IPS-20b (cell line): ENCODE data around the gene RIOK1.
A peak's percentile ranks its signal among the peaks of the same experiment; 100 is the strongest.
"Not testable (repeated sequence)": the region's sequence is repeated elsewhere in the genome, so short reads cannot be mapped to it uniquely, and the experiment has no call there.

Experiments used
- H3K27ac ChIP-seq: one replicate; pipeline ENCODE4 v1.5.1; 2013; ENCODE audit warnings: low read length
- H3K27me3 ChIP-seq: 2 replicates; pipeline ENCODE4 v1.6.1; 2013; ENCODE audit warnings: mild to moderate bottlenecking, low read length, inconsistent platforms; ENCODE audit not compliant: insufficient read depth
- H3K36me3 ChIP-seq: 2 replicates; pipeline ENCODE4 v1.6.1; 2013; ENCODE audit warnings: low read depth, mild to moderate bottlenecking, inconsistent platforms, low read length, moderate library complexity; ENCODE audit not compliant: insufficient read depth
- H3K4me1 ChIP-seq: 2 replicates; pipeline ENCODE4 v1.6.1; 2013; ENCODE audit warnings: mild to moderate bottlenecking, control low read depth, inconsistent platforms, low read length, moderate library complexity; ENCODE audit not compliant: insufficient read depth
- H3K4me3 ChIP-seq: 2 replicates; pipeline ENCODE4 v1.5.1; 2013; ENCODE audit warnings: mild to moderate bottlenecking, low read length, inconsistent platforms
- H3K9ac ChIP-seq: 2 replicates; pipeline ENCODE4 v1.6.1; 2013; ENCODE audit warnings: low read depth, mild to moderate bottlenecking, inconsistent platforms, low read length, moderate library complexity
- H3K9me3 ChIP-seq: 2 replicates; pipeline ENCODE4 v1.6.1; 2013; ENCODE audit warnings: mild to moderate bottlenecking, low read depth, low read length, inconsistent platforms; ENCODE audit not compliant: insufficient read depth

RIOK1 gene

DNA sequence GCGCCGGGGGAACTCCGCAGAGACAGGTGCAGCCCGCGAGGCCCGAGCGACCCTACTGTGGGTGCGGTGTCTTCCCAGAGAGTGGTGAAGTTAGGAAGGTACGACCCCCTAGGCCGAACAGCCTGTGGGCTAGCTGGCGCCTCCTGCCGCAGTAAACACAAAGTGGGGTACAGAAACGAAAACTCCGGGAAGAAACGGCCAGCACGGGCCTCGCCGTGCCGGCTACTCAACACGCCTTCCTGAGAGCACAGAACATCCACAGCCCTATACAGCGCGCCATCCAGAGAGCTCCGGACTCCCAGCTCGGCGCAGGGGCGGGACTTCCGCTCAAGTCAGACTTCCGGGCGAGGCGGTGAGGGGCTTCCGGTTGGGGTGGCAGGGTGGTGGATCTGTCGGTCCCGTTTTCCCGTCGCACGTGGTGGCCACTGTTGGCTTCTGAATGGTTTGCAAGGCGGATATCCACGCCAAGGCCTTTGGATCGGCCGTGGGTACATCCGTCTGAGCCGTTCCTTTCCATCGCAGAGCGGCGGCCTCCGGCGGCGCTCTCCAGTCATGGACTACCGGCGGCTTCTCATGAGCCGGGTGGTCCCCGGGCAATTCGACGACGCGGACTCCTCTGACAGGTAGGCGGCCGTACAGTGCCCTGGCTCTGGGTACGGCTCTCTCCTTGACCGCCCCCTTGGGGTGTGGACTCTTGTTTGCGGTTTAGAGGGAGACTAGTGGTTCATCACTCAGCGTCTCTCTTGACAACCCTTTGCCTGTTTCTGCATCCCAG is at the start of gene RIOK1, which contains the start of gene CAGE1:
RIOK1 (plus strand) TSS at position 358 of the 775 bp plus-strand sequence; CDS start at position 553, 195 bp downstream.
CAGE1 (minus strand) TSS at position 292 of the 775 bp plus-strand sequence. CDS start 2,569 bp downstream, outside the sequence.
- Histone ChIP-seq H3K9me3 (no peaks in the 10 kb centered on the region), H3K4me3 (peak within 1 kb of the TSS; percentile 82), H3K27me3 (no peaks in the 10 kb centered on the region), H3K36me3 (peaks cover 17% of the 10 kb centered on the region), H3K9ac (peak within 1 kb of the TSS; percentile 95), H3K27ac (peak within 1 kb of the TSS; percentile 87), H3K4me1 (peaks cover 14% of the 10 kb centered on the region; the same call in 1 of the 2 replicates)

DNA sequence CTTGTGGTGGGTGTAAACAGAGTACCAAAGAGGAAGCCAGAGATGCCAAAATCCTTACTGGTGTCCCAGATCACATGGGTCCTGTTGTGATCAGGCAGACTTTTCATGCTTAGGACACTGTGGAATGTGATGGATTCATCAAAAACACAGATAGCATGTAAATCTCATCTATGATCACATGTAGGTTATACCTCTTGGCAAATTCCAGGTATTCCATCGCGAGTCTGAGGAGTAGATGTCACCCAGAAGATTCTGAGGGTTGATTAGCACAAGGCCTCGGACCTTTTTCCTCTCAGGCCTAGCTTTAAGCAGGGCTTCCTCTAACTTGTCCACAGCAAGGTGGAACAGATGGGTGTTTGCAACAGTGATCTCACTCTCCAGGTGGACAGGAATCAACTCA is 48.3 kb upstream of the RIOK1 start:
- Histone ChIP-seq H3K4me3 (no peak overlapping the region), H3K36me3 (no peaks in the 10 kb centered on the region), H3K4me1 (no peaks in the 10 kb centered on the region), H3K9me3 (no peaks in the 10 kb centered on the region), H3K9ac (no peak overlapping the region), H3K27ac (no peak overlapping the region), H3K27me3 (no peaks in the 10 kb centered on the region)

DNA sequence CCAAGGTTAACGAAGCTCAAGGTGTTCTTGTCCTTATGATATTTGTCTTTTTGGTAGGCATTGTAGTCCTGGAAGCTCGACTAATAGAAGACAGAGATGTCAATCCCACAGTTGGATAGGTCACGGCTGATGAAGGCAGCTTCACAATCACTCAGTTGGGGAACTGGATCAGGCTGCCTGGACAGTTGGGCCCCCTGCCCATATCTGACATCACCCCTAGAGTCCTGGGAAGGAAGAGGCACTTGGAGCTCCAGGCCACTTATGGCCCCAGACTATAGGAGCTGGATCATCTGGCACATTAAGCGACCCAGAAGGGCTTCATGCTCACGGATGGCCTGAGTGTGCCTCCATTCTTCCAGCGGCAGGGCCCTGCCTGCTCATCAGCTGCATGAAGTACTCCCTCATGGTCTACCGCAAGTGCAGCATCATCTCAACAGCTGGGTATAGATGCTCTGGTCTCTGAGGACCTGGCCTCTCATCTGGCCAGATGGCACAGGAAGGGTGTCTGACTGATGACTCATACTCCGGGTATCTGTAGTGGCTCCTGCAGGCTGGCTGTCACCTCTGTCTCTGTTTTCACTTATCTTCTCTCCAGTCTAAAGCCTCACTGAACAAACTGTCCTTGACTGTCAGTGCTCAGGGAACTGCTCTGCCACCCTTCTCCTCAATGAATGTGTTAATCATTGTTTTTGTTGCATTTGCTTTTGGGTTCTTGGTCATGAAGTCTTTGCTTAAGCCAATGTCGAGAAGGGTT is 47.4 kb upstream of the RIOK1 start:
- Histone ChIP-seq H3K27ac (no peak overlapping the region), H3K27me3 (no peaks in the 10 kb centered on the region), H3K9me3 (no peaks in the 10 kb centered on the region), H3K4me1 (no peaks in the 10 kb centered on the region), H3K4me3 (no peak overlapping the region), H3K9ac (no peak overlapping the region), H3K36me3 (no peaks in the 10 kb centered on the region)

DNA sequence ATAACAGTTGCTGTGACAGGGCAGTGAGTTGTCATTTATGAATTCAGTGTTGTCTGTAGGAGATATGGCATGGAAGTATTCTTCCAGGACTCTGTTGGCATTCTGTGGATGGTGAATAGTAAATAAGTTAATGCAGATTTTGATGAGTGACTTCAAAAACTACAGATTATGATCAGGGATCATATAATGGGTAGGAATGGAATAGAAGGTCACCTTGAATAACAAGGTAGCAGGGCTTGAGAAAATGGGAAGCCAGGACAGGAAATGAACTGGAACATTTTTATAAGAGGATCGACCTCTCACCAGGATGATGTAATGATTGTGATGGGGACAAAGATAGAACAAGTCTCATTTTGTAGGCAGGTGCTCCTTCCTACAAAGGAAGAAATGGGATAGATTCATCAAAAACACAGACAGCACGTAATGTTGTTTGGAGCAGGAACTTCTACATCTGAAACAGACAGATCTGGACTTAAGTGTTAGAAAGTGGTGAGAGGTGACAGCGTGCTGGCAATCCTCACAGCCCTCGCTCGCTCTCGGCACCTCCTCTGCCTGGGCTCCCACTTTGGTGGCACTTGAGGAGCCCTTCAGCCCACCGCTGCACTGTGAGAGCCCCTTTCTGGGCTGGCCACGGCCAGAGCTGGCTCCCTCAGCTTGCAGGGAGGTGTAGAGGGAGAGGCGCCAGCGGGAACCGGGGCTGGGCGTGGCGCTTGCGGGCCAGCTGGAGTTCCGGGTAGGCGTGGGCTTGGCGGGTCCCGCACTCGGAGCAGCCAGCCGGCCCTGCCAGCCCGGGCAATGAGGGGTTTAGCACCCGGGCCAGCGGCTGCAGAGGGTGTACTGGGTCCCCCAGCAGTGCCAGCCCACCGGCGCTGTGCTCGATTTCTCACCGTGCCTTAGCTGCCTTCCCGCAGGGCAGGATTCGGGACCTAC is 45.8 kb upstream of the RIOK1 start:
- Histone ChIP-seq H3K27ac (no peak overlapping the region), H3K9me3 (no peaks in the 10 kb centered on the region), H3K4me1 (peaks cover 6% of the 10 kb centered on the region; the same call in 1 of the 2 replicates), H3K27me3 (no peaks in the 10 kb centered on the region), H3K4me3 (no peak overlapping the region), H3K9ac (no peak overlapping the region), H3K36me3 (no peaks in the 10 kb centered on the region)

DNA sequence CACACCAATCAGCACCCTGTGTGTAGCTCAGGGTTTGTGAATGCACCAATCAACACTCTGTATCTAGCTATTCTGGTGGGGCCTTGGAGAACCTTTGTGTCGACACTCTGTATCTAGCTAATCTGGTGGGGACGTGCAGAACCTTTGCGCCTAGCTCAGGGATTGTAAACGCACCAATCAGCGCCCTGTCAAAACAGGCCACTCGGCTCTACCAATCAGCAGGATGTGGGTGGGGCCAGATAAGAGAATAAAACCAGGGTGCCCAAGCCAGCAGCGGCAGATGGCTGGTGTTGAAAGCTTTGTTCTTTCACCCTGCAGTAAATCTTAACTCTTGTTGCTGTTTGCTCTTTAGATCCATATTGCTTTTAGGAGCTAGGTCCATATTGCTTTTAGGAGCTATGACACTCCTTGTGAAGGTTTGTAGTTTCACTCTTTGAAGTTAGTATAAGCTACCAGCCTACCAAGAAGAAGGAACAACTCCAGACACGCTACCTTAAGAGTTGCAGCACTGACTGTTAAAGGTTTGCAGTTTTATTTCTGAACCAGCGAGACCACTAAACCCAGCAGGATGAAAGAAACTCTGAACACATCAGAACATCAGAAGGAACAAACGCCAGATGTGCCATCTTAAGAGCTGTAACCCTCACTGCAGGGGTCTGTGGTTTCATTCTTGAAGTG is 44.7 kb upstream of the RIOK1 start:
- not testable (repeated sequence) for H3K27ac ChIP-seq, H3K36me3 ChIP-seq, H3K9ac ChIP-seq, H3K27me3 ChIP-seq, H3K9me3 ChIP-seq, H3K4me3 ChIP-seq, H3K4me1 ChIP-seq

DNA sequence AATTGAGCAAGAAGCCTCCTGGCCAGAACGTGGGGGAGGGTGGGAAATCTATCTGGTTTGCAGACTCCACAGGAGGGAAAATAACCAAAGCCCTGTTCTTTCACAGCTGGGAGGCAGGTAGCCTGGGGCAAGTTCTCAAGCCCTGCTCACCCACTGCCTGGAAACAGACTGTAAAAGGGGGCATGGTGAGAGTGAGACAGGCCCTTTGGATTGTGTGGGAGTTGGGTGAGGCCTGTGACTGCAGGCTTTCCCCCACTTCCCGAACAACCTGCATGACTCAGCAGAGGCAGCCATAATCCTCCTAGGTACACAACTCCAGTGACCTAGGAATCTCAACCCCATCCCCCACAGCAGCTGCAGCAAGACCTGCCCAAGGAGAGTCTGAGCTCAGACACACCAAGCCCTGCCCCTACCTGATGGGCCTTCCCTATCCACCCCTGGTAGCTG is 42.0 kb upstream of the RIOK1 start:
- not testable (repeated sequence) for H3K9ac ChIP-seq, H3K4me3 ChIP-seq, H3K27ac ChIP-seq, H3K4me1 ChIP-seq, H3K27me3 ChIP-seq, H3K36me3 ChIP-seq, H3K9me3 ChIP-seq

DNA sequence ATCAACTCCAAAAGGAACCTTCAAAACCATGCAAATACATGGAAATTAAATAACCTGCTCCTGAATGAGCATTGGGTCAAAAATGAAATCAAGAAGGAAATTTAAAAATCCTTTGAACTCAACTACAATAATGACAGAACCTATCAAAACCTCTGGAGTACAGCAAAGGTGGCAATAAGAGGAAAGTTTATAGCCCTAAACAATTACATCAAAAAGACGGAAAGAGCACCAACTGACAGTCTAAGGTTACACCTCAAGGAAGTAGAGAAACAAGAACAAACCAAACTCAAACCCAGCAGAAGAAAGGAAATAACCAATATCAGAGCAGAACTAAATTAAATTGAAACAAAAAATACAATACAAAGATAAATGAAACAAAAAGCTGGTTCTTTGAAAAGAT is 39.0 kb upstream of the RIOK1 start:
- H3K9me3 ChIP-seq, H3K27ac ChIP-seq, H3K27me3 ChIP-seq, H3K4me3 ChIP-seq, H3K4me1 ChIP-seq, H3K9ac ChIP-seq, H3K36me3 ChIP-seq: not testable (repeated sequence)

DNA sequence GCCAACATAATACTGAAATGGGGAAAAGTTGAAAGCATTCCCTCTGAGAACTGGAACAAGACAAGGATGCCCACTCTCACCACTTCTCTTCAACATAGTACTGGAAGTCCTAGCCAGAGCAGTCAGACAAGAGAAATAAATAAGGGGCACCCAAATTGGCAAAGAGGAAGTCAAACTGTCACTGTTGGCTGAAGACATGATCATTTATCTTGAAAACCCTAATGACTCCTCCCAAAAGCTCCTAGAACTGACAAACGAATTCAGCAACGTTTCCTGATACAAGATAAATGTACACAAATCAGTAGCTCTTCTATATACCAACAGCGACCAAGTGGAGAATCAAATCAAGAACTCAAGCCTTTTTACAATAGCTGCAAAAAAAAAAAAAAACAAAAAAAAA is 37.7 kb upstream of the RIOK1 start:
- H3K36me3 ChIP-seq, H3K4me3 ChIP-seq: not testable (repeated sequence)

DNA sequence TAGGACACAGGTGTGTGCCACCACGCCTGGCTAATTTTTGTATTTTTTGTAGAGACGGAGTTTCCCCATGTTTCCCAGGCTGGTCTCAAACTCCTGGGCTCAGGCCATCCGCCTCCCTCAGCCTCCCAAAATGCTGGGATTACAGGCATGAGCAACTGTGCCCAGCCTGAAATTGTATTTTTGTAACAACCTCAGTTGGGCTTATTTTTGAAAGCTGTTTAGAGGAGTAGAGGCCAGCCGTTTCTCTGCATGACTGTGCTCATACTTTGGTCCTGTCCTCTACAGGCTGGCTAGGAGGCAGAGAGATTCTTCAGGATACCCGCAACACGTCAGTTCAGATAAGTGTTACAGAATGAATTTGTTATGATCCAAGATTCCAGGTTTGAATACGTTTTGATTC is 22.2 kb upstream of the RIOK1 start:
- Histone ChIP-seq H3K4me1 (no peaks in the 10 kb centered on the region), H3K9ac (no peak overlapping the region), H3K9me3 (no peaks in the 10 kb centered on the region), H3K27ac (no peak overlapping the region), H3K4me3 (no peak overlapping the region), H3K27me3 (no peaks in the 10 kb centered on the region), H3K36me3 (no peaks in the 10 kb centered on the region)

More for the DNA sequence above, 37.7 kb upstream of the RIOK1 start:
- H3K9me3 ChIP-seq, H3K4me1 ChIP-seq, H3K27ac ChIP-seq, H3K27me3 ChIP-seq, H3K9ac ChIP-seq: not testable (repeated sequence)

DNA sequence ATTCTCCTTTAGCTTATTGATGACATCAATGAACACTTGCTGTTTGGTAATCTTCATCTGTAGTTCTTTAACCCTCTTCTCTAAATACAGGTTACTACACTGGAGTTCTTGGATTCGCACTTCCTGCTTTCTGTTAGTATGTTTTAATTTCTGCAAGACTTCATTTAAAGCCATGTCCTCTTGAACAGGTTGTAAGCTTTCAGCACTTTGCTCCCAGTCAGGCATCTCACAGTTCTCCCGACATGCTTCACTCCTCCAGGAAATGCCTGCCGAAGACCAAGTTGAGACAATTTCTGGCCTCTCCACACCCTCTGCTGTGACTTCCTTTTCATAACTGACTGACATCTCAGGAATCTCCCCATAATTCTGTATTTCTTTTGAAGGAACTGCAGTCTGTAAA is 15.9 kb upstream of the RIOK1 start:
- no peak overlapping the region for H3K9ac ChIP-seq
- H3K36me3 ChIP-seq = no peaks in the 10 kb centered on the region
- no peaks in the 10 kb centered on the region for H3K27me3 ChIP-seq
- H3K27ac ChIP-seq = no peak overlapping the region
- H3K9me3 ChIP-seq = no peaks in the 10 kb centered on the region
- no peak overlapping the region for H3K4me3 ChIP-seq
- H3K4me1 ChIP-seq = no peaks in the 10 kb centered on the region

DNA sequence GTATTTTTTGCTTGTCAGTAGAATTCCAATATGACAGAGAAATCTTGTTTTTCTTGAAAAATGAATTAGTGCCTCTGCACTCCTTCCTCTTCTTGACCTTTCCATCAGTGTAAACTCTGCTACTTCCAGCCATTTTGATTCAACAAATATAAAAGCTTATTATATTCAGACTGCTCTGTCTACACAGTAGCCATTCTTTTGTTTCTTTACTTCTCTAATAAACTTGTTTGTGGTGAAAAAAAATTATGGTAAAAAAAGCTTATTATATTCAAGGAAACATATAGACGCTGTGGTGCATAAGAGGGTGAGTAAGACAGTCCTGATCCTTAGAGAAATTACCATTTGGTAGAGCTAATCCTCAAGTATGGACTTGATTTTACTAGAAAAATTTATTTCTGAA is 11.6 kb upstream of the RIOK1 start:
- no peaks in the 10 kb centered on the region for H3K36me3 ChIP-seq
- no peak overlapping the region for H3K27ac ChIP-seq
- no peaks in the 10 kb centered on the region for H3K9me3 ChIP-seq
- no peaks in the 10 kb centered on the region for H3K4me1 ChIP-seq
- H3K27me3 ChIP-seq = no peaks in the 10 kb centered on the region
- H3K4me3 ChIP-seq = no peak overlapping the region
- H3K9ac ChIP-seq = no peak overlapping the region
